LNCAP (cell line): ENCODE data around the gene ARCN1.

Experiments
- TF ChIP-seq, protein P1 (sequence below): fragments of 450-650 bp; IDR thresholded peaks from 2 replicates; pipeline ENCODE4 v1.5.1; 2017; ENCODE audit warnings: mild to moderate bottlenecking

Gene ARCN1

DNA sequence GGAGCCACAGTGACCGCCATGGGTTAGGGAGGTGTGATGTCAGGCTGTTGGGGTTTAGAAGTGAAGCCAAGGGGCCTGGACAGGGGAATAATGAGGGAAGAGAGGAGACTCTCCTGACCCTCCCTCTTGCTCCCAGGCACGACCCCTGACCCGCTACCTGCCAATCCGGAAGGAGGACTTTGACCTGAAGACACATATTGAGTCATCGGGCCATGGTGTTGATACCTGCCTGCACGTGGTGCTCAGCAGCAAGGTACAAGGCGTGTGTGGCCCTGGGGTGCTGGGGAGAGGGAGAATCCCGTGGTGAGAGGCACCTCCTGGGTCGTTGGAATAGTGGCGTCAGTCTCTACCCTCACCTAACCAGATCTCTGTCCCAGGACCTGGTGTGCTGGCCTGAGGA is 77.7 kb downstream of the ARCN1 start:
- TF ChIP-seq, protein P1, sequence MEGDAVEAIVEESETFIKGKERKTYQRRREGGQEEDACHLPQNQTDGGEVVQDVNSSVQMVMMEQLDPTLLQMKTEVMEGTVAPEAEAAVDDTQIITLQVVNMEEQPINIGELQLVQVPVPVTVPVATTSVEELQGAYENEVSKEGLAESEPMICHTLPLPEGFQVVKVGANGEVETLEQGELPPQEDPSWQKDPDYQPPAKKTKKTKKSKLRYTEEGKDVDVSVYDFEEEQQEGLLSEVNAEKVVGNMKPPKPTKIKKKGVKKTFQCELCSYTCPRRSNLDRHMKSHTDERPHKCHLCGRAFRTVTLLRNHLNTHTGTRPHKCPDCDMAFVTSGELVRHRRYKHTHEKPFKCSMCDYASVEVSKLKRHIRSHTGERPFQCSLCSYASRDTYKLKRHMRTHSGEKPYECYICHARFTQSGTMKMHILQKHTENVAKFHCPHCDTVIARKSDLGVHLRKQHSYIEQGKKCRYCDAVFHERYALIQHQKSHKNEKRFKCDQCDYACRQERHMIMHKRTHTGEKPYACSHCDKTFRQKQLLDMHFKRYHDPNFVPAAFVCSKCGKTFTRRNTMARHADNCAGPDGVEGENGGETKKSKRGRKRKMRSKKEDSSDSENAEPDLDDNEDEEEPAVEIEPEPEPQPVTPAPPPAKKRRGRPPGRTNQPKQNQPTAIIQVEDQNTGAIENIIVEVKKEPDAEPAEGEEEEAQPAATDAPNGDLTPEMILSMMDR, result no peak

DNA sequence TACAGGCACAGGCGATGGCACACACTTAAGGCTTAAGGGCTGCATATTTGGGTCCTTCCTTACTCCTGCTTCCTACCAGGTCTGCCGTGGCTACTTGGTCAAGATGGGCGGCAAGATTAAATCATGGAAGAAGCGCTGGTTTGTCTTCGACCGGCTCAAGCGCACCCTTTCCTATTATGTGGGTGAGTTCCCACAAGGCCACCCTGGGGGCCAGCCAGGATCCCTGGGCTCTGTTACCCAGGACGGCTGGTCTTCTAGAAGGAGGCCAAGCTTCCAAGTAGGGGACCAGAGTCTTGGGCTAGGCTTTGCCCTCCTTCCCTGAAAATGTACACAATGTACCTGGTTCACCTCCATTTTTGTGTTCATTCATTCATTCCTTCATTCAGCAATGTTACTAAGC is 78.2 kb downstream of the ARCN1 start:
- TF ChIP-seq, protein P1, result no peak

DNA sequence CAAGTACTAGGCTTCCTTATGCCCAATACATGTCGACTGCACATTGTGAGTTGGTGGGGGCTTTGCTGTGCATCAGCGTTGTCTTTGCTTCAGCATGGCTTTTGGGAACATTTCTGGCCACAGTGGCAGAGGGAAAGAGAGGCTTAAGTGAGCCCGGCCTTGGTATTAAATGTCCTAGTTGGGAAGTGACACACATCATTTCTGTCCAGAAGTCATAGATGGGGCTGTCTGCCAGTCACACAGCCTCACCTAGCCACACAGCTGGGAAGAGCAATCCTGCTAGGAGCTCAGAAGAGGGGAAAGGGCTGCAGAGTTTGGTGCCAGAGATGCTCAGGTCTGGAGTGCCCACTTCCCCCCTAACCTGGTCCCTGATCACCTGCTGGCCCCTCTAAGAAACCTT is 79.6 kb downstream of the ARCN1 start:
- TF ChIP-seq, protein P1, result no peak
